HT-29 (cell line): ENCODE measurements around the gene ELF3. TPM values are rescaled to one million over a fixed set of nuclear protein-coding genes. Genes with fewer than 3 reads are reported as not detected.
"Not testable (repeated sequence)": the region's sequence is repeated elsewhere in the genome, so short reads cannot be mapped to it uniquely, and the experiment has no call there.

Source experiments
- DNase-seq: peaks from one replicate; pipeline ENCODE4 v3.0.0-alpha.2; 2015; ENCODE audit warnings: low spot score
- total RNA-seq: library from RNA; depleted of rRNA; stranded (reverse); fragments of >200 nt; shearing (Covaris generic); gene quantifications from 2 replicates; pipeline ENCODE4 v1.2.3, GENCODE V29; 2014; rRNA removed

ELF3 gene
- 812 and 1,050 TPM in 2 replicates for total RNA-seq

DNA sequence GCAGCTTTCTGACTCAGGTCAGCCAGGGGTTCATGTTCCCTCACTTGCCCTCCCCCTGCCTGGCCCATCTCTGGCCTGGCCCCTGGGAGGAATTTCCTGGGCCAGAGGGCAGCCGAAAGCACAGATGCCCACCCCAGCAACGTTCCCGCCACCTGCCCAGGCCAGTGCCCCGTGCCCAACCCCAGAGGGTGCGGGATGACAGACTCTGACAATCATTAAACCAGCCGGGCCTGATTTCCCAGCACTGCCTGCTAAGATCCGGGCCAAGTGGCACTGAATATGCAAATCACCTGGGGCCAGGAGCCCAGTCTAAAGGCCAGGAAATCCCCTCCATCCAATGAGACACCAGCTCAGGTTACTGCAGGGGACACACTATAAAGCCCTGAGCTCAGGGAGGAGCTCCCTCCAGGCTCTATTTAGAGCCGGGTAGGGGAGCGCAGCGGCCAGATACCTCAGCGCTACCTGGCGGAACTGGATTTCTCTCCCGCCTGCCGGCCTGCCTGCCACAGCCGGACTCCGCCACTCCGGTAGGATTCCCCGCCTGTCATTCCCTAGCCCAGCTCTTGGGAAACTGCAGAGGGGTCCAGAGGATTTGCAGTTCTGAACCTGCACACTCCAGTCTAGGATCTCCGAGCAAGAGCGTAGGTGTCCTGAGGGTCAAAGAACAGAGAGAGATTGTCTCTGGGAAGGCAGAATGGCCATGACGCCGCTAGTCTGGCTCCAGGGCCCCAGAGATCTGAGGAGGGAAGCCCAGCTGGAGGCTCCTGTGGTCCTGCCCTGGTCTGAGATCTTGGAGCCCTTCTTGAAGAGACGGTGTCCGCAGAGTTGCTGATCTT lies at the start of gene ELF3:
TSS of gene ELF3 (plus strand) at position 408 of the 836 bp plus-strand sequence. CDS start 550 bp downstream, outside the sequence.
- peak; percentile 99 for DNase-seq

DNA sequence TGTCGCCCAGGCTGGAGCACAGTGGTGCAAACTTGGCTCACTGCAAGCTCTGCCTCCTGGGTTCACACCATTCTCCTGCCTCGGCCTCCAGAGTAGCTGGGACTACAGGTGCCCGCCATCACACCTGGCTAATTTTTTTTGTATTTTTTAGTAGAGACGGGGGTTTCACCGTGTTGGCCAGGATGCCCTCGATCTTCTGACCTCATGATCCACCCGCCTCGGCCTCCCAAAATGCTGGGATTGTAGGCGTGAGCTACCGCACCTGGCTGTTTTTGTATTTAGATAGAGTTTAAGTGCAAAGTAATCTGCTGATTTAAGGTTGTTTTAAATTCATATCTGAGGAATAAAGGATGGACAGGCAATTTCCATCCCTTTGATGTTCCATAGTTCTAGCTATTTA lies 48.0 kb upstream of the ELF3 start:
- not testable (repeated sequence) for DNase-seq

DNA sequence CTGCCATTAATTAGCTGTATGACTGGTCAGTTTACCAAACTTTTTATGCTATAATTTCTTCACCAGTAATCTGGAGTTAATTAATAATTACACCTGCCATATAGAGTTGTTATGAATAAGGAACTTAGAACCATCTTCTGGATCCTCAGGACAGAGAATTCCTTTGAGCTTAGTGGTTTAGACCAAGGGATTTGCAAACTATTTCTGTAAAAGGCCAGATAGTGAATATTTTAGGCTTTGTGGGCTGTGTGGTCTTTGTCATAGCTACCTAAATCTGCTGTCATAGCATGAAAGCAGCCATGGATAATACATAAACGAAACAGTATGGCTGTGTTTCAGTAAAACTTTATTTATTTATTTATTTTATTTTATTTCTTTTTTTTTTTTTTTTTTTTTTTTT lies 46.1 kb upstream of the ELF3 start:
- no peak for DNase-seq

DNA sequence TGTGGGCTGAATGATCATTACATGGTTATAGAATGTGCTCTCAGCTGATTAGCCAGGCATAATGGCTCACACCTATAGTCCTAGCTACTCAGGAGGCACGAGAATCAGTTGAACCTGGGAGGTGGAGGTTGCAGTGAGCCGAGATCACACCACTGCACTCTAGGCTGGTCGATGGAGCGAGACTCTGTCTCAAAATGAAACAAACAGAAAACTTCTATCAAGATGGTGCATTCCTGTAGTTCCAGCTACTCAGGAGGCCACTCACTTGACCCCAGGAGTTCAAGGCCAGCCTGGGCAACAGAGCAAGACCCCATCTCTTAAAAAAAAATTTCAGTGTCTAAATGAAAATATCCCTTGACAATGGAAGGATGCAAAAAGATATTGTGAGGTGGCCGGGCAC lies 44.2 kb upstream of the ELF3 start:
- no peak for DNase-seq

DNA sequence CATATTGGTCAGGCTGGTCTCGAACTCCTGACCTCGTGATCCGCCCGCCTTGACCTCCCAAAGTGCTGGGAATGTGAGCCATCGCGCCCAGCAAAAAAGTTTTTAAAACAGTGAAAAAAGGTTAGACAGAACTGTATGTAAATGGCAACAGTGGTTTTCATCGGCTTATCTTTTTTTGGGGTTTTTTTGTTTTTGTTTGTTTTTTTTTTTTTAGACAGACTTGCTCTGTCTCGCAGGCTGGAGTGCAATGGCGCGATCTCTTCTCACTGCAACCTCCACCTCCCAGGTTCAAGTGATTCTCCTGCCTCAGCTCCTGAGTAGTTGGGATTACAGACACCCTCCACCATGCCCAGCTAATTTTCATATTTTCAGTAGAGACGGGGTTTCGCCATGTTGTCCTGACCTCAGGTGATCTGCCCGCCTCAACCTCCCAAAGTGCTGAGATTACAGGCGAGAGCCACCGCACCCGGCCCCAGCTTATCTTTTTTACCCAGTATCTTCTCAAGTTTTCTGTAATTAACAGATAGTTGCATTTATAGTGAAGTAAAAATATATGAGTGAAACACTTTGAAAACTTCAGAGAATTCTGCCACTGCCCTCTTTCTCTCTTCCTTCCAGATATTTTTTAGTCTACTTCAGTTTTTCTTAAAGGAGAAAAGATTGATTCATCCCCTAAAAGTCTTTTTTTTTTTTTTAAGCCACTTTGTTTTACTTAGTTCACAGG lies 42.0 kb upstream of the ELF3 start:
- DNase-seq = no peak

DNA sequence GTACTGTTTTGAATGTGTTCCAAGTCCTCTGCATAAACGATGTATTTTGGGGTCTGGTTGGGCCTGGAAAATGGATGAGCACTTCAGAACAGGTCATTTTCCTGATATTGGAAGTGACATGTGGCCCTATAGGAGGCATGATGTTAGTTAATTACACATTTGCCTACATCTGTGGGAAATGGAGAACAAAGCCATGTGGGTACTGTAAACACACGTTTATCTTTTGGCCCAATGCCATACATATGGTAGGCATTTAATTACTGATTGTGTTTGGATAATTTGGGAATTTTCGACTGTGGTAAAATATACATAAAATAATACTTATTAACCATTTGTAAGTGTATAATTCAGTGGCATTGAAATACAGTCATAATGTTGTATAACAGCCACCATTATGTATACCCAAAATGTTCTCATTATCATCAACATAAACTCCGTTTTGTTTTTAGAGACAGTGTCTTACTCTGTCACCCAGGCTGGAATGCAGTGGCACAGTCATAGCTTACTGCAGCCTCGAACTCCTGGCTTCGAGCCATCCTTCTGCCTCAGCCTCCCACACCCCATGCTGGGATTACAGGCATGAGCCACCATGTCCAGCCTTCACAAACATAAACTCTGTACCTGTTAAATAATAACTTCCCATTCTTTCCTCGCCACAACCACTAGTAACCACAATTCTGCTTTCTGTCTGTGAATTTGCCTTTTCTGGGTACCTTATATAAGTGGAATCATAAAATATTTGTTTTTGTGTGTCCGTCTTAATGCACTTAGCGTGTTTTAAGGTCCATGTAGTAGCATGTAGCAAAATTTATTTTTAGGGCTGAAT lies 39.8 kb upstream of the ELF3 start:
- DNase-seq = no peak

DNA sequence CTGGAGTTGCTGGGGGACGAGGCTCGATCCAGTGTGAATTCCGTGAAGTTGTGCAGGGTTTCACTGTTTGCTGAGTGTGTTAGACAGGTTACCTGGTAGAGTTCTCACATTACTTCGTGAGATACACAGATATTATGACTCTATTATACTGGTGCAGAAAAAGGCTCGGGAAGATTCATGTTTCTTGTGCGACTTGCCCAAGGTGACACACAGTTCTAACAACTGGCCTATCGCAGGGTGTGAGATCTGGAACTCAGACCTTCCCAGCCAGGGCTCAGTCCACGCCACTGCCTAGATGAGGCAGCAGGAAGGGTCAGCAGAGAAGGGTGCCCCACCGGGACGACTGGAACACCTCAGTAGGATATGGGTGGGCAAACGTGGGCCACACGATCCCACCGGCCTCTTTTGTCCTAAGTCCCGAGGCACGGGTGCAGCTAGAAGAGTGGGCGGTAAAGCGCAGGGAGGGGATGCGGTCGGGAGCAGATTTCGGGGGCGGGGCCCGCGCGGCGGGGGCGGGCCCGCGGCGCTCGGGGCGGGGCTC lies 28.2 kb upstream of the ELF3 start:
- no peak for DNase-seq

DNA sequence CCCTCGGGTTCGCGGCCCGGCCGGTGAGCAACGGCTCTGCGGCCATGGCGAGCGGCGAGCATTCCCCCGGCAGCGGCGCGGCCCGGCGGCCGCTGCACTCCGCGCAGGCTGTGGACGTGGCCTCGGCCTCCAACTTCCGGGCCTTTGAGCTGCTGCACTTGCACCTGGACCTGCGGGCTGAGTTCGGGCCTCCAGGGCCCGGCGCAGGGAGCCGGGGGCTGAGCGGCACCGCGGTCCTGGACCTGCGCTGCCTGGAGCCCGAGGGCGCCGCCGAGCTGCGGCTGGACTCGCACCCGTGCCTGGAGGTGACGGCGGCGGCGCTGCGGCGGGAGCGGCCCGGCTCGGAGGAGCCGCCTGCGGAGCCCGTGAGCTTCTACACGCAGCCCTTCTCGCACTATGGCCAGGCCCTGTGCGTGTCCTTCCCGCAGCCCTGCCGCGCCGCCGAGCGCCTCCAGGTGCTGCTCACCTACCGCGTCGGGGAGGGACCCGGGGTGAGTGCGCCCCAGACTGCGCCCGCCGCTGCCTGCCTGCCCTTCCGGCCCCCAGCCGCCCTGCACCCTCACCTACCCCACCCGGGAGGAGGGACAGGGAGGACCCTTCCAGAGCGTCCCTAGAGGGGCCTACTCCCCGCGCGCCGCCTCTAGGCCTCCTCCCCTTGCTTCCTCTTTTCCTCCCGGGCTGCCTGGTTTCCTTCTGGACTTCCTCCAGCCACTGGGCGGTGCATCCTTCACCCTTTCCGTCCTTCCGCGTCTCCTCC lies 27.6 kb upstream of the ELF3 start, which contains the start of gene RNPEP:
TSS of gene RNPEP (plus strand) at position 26 of the 757 bp plus-strand sequence. CDS start at position 45, 19 bp downstream.
- DNase-seq = peak; percentile 86

DNA sequence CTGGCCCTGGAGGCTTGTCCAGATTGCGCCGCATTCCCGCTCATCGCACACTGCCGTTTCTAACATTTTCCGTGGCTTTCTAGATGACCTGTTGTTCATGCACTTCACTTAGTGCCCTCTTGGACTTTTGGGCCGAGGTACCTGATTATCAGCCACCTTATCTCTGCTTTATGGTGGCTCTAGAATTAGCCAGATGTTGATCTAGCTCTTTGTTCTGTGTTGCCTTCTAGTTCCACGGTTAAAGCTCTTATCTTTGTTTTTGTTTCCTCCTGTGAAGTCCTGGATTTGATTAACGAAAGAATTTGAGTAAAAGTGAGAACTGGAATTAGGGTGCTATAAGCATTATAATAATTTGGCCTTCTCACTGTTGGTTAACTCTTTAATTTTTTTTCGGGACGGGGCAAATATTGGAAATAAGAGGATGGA lies 27.0 kb upstream of the ELF3 start:
- no peak for DNase-seq

DNA sequence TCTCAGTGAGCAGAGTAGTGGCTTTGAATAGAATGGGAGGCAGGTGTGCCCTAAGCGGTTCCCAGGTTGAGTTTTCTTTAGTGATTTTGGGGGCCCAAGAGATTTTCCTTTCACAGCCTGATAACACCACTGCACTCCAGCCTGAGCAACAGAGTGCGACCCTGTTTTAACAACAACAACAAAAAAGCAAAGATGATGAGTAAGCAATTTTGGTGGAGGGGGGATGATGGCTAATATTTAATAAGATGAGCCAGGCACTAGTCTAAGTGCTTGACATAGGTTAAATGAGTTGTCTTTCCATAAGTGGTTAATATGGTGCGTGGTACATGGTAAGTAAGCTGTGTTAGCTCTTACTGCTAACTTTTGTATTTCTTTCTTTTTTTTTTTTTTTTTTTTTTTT lies 25.9 kb upstream of the ELF3 start:
- DNase-seq = no peak

DNA sequence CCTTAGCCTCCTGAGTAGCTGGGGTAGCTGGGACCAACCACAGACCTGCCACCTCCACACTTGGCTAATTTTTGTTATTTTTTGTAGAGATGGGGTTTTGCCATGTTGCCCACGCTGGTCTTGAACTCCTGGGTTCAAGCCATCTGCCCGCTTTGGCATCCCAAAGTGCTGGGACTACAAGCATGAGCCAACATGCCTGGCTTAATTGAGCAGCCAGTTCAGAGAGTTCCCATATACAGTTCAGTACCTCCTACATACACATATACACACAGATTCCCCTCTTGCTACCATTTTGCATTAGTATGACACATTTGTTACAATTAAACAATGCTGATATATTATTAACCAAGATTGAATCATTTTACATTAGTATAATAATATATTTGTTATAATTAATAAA lies 25.0 kb upstream of the ELF3 start:
- no peak for DNase-seq

DNA sequence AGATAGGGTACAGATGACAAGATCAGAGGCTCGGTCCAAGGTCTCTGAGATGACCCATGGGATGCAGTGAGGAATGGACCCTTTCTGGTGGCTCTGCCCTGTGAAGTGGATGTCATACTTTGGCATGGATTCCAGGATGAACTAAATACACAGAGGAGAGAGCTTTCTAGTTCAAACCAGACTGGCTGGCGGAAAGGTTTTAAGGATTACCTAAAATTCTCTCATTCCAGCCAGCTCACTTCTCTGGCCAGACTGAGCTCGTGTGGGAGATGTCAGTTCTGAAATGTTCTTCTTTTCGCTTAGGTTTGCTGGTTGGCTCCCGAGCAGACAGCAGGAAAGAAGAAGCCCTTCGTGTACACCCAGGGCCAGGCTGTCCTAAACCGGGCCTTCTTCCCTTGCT lies 21.8 kb upstream of the ELF3 start:
- DNase-seq = no peak

DNA sequence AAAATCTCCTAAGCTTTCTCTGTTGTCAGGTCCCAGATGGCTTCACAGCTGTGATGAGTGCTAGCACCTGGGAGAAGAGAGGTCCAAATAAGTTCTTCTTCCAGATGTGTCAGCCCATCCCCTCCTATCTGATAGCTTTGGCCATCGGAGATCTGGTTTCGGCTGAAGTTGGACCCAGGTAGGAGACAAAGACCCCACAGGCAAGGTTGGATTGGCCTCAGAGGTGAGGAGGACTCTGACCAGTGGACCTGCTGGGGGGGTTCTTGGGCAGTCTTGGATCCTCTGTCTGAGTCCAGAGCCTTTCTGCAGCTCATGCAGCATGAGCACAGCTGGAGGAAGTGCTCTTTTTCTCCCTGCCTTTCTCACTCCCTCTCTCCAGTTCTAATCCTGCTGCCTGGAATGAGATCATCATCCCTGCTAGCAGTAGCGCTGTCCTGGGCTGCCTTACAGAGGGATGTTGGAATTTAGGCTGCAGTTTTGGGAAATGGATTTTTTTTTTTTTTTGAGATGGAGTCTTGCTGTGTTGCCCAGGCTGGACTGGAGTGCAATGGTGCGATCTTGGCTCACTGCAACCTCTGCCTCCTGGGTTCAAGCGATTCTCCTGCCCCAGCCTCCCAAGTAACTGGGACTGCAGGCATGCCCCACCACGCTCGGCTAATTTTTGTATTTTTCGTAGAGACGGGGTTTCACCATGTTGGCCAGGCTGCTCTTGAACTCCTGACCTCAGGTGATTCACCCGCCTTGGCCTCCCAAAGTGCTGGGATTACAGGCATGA lies 20.8 kb upstream of the ELF3 start:
- no peak for DNase-seq

DNA sequence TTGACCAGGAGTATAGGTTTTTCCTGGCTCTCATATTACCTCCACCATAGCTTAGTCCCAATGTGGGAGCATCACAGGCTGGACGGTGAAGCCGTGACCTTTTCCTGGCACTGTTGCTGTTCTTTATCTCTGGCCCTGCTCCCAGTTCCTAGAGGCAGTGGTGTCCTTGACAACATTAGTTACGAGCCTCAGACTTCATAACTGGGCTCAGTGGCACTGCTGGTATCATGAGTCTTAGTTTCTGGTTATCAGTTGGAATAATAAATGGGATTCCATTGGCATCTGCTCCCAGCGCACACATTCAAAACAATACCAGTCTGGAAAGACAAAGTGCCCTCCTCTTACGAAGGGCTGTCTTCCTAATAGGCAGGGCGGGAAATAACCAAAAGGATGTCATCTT lies 20.0 kb upstream of the ELF3 start:
- DNase-seq = no peak

DNA sequence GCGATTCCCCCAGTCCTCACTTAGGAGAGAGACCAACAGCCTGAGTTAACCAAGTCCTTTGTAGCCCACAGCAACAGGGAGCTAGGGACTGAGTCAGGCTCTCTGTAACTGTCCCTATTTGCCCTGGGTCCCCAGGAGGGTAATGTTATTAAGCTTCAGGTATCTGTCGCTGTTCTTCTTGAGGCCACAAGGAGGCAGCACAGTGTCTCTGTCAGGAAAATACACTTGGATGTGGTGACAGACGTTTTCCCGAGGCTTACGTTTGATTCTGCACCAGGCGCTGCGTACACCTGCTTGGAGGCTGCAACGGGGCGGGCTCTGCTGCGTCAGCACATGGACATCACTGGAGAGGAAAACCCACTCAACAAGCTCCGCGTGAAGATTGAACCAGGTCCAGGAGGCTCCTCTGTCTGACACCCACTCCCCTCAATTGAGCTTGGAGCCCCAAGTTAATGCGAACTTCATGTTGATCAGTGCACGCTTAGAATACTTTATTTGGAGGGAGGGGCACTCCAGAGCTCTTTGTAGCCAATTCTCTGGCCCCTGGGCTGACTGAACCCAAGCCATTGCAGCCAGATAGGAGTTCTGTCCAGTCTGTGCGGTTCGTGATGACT lies 10.7 kb upstream of the ELF3 start:
- DNase-seq = peak; percentile 72

DNA sequence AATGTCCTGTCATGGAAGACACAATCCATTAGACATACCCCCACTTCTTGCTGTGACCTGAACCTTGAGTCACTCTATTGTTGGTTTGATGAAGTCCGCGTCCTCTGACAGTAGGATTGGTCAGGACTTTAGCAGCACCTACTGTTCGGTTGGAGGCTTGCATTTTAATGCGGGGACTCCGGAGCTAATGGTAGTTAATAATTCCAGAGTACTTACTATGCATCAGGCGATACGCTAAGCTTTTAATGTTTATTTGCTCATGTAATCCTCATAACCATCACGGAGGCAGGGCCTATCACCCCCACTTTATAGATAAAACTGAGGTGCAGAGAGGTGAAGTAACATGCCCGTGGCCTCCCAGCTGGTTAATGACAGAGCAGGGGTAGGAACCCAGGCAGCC lies 7.9 kb upstream of the ELF3 start:
- DNase-seq = no peak

DNA sequence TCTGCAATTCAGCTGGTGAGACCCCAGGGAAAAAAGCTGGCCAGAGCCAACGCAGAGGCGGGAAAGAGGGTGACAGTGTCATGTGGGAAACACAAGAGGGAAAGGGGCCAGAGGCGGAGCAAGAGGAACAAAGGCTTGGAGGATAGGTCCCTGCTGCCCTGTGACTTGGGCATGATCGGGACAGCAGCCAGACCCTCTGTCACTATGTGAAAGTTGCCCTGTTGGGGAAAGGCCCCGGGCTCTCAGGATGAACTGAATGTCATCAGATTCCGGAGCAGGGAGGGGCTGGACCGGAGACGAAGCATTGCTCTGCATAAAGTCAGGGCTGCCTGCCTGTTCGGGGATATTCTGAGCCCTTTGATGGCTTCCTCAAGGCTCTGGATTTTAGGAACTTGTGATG lies 5.7 kb upstream of the ELF3 start:
- DNase-seq = no peak

DNA sequence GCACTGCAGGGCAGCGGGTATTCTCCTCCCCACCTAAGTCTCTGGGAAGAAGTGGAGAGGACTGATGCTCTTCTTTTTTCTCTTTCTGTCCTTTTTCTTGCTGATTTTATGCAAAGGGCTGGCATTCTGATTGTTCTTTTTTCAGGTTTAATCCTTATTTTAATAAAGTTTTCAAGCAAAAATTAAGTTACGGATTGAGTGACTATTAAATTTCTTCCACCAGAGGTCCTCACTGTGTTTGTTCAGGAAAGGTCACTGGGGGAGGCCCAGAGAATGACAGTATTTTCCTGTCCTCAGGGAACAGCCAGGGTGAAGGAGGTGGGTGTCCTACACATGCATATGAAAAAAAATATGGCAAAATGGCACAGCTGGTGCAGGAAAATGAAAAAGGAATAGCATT lies 4.4 kb upstream of the ELF3 start:
- DNase-seq = peak; percentile 53

DNA sequence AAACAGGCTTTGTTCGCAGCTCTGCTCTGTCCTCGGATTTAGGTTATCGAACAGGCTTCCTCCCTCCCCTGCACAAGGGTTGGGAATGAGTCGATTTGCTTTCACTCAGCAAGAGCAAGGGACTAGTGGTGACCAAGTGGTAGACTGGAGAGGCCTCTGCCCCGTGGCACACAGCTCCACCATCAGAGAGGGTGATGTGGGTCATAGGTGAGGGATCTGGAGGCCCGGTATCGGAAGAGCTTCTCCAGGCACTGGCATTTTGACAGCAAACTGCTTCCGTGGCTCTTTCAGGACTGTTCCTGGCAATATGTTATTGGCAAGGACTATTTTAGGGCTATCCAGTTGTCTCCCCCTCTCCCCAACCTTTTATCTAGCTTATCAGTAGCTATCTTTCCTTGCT lies 3.1 kb upstream of the ELF3 start:
- DNase-seq = peak; percentile 44
